K562 (cell line): ENCODE measurements around the gene FCER2. TPM values are rescaled to one million over a fixed set of nuclear protein-coding genes. Genes with fewer than 3 reads are reported as not detected.

Experiments
- ATAC-seq: fragments of 200-7000 bp; cut with Tn5 transposase; 3 replicates; pipeline ENCODE4 v1.9.1; 2020; ENCODE audit warnings: moderate library complexity
- BruUV-seq: library from RNA; stranded (reverse); fragments of 400-500 nt; replicated peaks from 2 replicates; lab custom pipeline; 2021; lab: Mats Ljungman, UMichigan
- CTCF ChIA-PET: fragments of 300-600 bp; formaldehyde crosslinking; extraction: SDS; loops from one replicate; lab custom pipeline; 2021; ENCODE audit warnings: low intra/inter-chr PET ratio; lab: Yijun Ruan, JAX
- POLR2A ChIA-PET: fragments of 300-600, 350-650 bp; sonication (Branson Sonifier 250); formaldehyde crosslinking; extraction: SDS; loops from one replicate; lab custom pipeline; 2021; ENCODE audit warnings: antibody characterized with exemption, inconsistent platforms; lab: Yijun Ruan, JAX
- DNase-seq, 4 experiments: peaks; one replicate each; pipeline versions ENCODE4 v3.0.0 to v3.0.0-alpha.2; 2011 to 2018; ENCODE audit warnings: low spot score in 3 of 4, mixed read lengths in 3 of 4; ENCODE audit errors: extremely low read depth in 1 of 4
- FAIRE-seq: peaks from 2 replicates; lab custom pipeline; 2011; peaks lifted over from hg19 to GRCh38; lab: Jason Lieb, UNC
- H2AFZ ChIP-seq: 2 replicates; pipeline ENCODE4 v1.6.0; 2011; ENCODE audit warnings: low read depth, low read length, control low read depth, inconsistent platforms
- H3K27ac ChIP-seq: fragments of 200-600 bp; 3 replicates; pipeline ENCODE4 v1.8.0; 2011; ENCODE audit warnings: low read depth, mild to moderate bottlenecking, control low read depth, inconsistent platforms, low read length, moderate library complexity, mixed read lengths; ENCODE audit errors: extremely low read depth
- H3K27me3 ChIP-seq, 2 experiments: fragments of 300-600 bp in 1 of 2; 2 replicates in 1 of 2; 3 replicates in 1 of 2; pipeline versions ENCODE4 v1.6.0 to v1.8.0; 2011; ENCODE audit warnings: inconsistent platforms in 2 of 2, low read length in 2 of 2, mild to moderate bottlenecking in 1 of 2, mixed read lengths in 1 of 2, moderate library complexity in 1 of 2; ENCODE audit not compliant: control insufficient read depth in 2 of 2, insufficient read depth in 2 of 2
- H3K36me3 ChIP-seq: fragments of 300-600 bp; 3 replicates; pipeline ENCODE4 v1.8.0; 2011; ENCODE audit warnings: mild to moderate bottlenecking, low read length, inconsistent platforms; ENCODE audit not compliant: control insufficient read depth, insufficient read depth
- H3K4me1 ChIP-seq, 2 experiments: fragments of 200-600 bp in 1 of 2; replicated peaks in 1 of 2; 2 replicates in 1 of 2; 3 replicates in 1 of 2; pipeline versions ENCODE4 v1.5.1 to v1.8.0; 2011; ENCODE audit warnings: inconsistent platforms in 2 of 2, low read length in 2 of 2, mild to moderate bottlenecking in 1 of 2, mixed read lengths in 1 of 2, moderate library complexity in 1 of 2; ENCODE audit not compliant: control insufficient read depth in 2 of 2, insufficient read depth in 2 of 2
- H3K4me2 ChIP-seq: 2 replicates; pipeline ENCODE4 v1.6.1; 2011; ENCODE audit warnings: low read length, control low read depth, inconsistent platforms, mixed read lengths; ENCODE audit not compliant: insufficient read depth
- H3K4me3 ChIP-seq: fragments of 200-600 bp; sonication (generic), shearing (Covaris generic); 2 replicates; pipeline ENCODE4 v1.5.1; 2016; ENCODE audit warnings: control low read depth, inconsistent platforms
- H3K79me2 ChIP-seq: fragments of 200-600 bp; 3 replicates; pipeline ENCODE4 v1.8.0; 2011; ENCODE audit warnings: low read length, inconsistent platforms; ENCODE audit not compliant: control insufficient read depth, insufficient read depth
- H3K9ac ChIP-seq, 2 experiments: 2 replicates each; pipeline versions ENCODE4 v1.6.0 to v1.6.1; 2011; ENCODE audit warnings: low read depth in 2 of 2, low read length in 2 of 2, control low read depth in 1 of 2, inconsistent platforms in 1 of 2, mild to moderate bottlenecking in 1 of 2, mixed read lengths in 1 of 2; ENCODE audit not compliant: insufficient read depth in 1 of 2
- H3K9me1 ChIP-seq: one replicate; pipeline ENCODE4 v1.6.0; 2011; ENCODE audit warnings: inconsistent platforms, mild to moderate bottlenecking, low read length, moderate library complexity; ENCODE audit not compliant: control insufficient read depth, insufficient read depth
- H3K9me3 ChIP-seq: replicated peaks from 2 replicates; pipeline ENCODE4 v1.5.1; 2011; ENCODE audit warnings: low read depth, low read length, inconsistent platforms; ENCODE audit not compliant: control insufficient read depth, insufficient read depth
- H4K20me1 ChIP-seq: replicated peaks from 2 replicates; pipeline ENCODE4 v1.6.1; 2011; ENCODE audit warnings: low read length, inconsistent platforms, mixed read lengths; ENCODE audit not compliant: control insufficient read depth, insufficient read depth
- HEY1 ChIP-seq: fragments of 250-450 bp; sonication (Bioruptor Pico); IDR thresholded peaks from 2 replicates; pipeline ENCODE4 v1.5.0; 2020; ENCODE audit warnings: mild to moderate bottlenecking, moderate library complexity, borderline replicate concordance
- RNF2 ChIP-seq: sonication (generic); IDR thresholded peaks from 2 replicates; pipeline ENCODE4 v1.6.1; 2016
- ZNF384 ChIP-seq: IDR thresholded peaks from 2 replicates; pipeline ENCODE4 v1.6.1; 2012; ENCODE audit warnings: low read depth, low read length, improper control_type of control experiment
- ZNF512 ChIP-seq: IDR thresholded peaks from 2 replicates; pipeline ENCODE4 v1.6.1; 2016; ENCODE audit warnings: missing genetic modification characterization, missing compliant biosample characterization
- WGBS: fragments of 100-300 bp; shearing (Covaris generic); methylation state at CpG from one replicate; pipeline ENCODE4 v1.1.6; 2016; ENCODE audit warnings: low coverage, mixed read lengths; ENCODE audit not compliant: insufficient coverage; ENCODE audit errors: missing lambda C conversion rate; 5-methylcytosine and 5-hydroxymethylcytosine counted together
- in situ Hi-C: fragments of 300-500 bp; cut with MboI; formaldehyde crosslinking; loops from 4 replicates; pipeline ENCODE4 v1.15.0; 2018; ENCODE audit warnings: inconsistent platforms, mixed read lengths
- intact Hi-C: fragments of 100-400 bp; cut with micrococcal nuclease; formaldehyde crosslinking; loops from 2 replicates; pipeline ENCODE4 v1.14.2; 2022
- polyA plus RNA-seq, 8 experiments: library from polyadenylated mRNA; depleted of rRNA in 4 of 8; stranded (reverse) in 5 of 8; unstranded in 3 of 8; fragments of >200 nt; fragmentation: Nextera tagmentation in 2 of 8; fragmentation: Illumina TruSeq in 1 of 8; extraction: Ambion mirVana in 2 of 8; extraction: Trizol in 1 of 8; gene quantifications; 2 replicates each; pipeline versions ENCODE4 v1.2.1 to v1.2.3, GENCODE V29; 2011 to 2014; ENCODE audit warnings: inconsistent platforms in 1 of 8, missing spikeins in 1 of 8
- total RNA-seq, 7 experiments: library from RNA; depleted of rRNA in 6 of 7; stranded (reverse); fragments of >200 nt in 6 of 7; fragmentation: Illumina TruSeq in 2 of 7; extraction: Trizol in 2 of 7; gene quantifications; 2 replicates each; pipeline versions ENCODE4 v1.2.1 to v1.2.3, GENCODE V29; 2011 to 2021; ENCODE audit warnings: low replicate concordance in 1 of 7

The FCER2 gene
- total and polyA plus RNA-seq, 9 of the 15 experiments (the other 6 are each of a cell fraction or from before 2014, with no cell fraction given), result 0.11 TPM; not detected in 8

GRCh38 chr19:7710616-7711015 is 8.7 kb upstream of the FCER2 start:
- intact Hi-C loops, result no loop called here
- TF ChIP-seq RNF2 (no peak), ZNF512 (tag) (peak; percentile 65)
- POLR2A ChIA-PET, result interaction anchor here (0.6 kb wide), 1 partner anchor 429 kb away, joined by 4 read pairs; no protein-coding TSS in a partner anchor
- no peaks in the 10 kb centered on the region for H3K79me2 ChIP-seq
- no peak overlapping the region for H3K9ac ChIP-seq
- no peak overlapping the region for H3K27ac ChIP-seq
- FAIRE-seq (no peak), ATAC-seq (no peak), DNase-seq (no peak)
- in situ Hi-C loops, result no loop called here
- no peaks in the 10 kb centered on the region for H3K9me1 ChIP-seq
- H3K4me2 ChIP-seq, result no peak overlapping the region
- H2AFZ ChIP-seq, result no peak overlapping the region
- no TSS peak for BruUV-seq
- peaks cover 0 to 11% of the 10 kb centered on the region in 2 experiments; a peak in 3 of 5 replicates for H3K27me3 ChIP-seq
- CTCF ChIA-PET, result no interaction called here
- H3K4me1 ChIP-seq, result no peaks in the 10 kb centered on the region; a peak in 1 of 5 replicates
- H3K9me3 ChIP-seq, result no peaks in the 10 kb centered on the region
- H4K20me1 ChIP-seq, result 0 out of 2 replicates have a peak, but pooled peaks cover 4% of the 10 kb centered on the region
- no peak overlapping the region for H3K4me3 ChIP-seq
- no peaks in the 10 kb centered on the region for H3K36me3 ChIP-seq
- 23% methylated on average over 5 of the region's 5 CpGs for WGBS

- Histone ChIP-seq H3K4me1 (no peaks in the 10 kb centered on the region; a peak in 1 of 5 replicates), H3K36me3 (no peaks in the 10 kb centered on the region), H3K79me2 (no peaks in the 10 kb centered on the region), H3K27me3 (peaks cover 0 to 11% of the 10 kb centered on the region in 2 experiments; a peak in 3 of 5 replicates), H2AFZ (no peak overlapping the region), H3K9me3 (no peaks in the 10 kb centered on the region), H3K9me1 (no peaks in the 10 kb centered on the region), H3K27ac (no peak overlapping the region), H3K9ac (no peak overlapping the region), H4K20me1 (0 out of 2 replicates have a peak, but pooled peaks cover 4% of the 10 kb centered on the region), H3K4me2 (no peak overlapping the region), H3K4me3 (no peak overlapping the region)
- ChIA-PET CTCF (no interaction called here), POLR2A (no interaction called here)
- no peak for ATAC-seq
- WGBS, result 2% methylated on average over 9 of the region's 10 CpGs
- BruUV-seq, result no TSS peak
- in situ Hi-C loops, result no loop called here
- DNase-seq, result no peak
- TF ChIP-seq ZNF384, result no peak
- no peak for TF ChIP-seq HEY1
- intact Hi-C loops, result no loop called here
- no peak for FAIRE-seq
Measured at GRCh38 chr19:7709932-7710460, 8.1 kb upstream of the FCER2 start.
